Esophagus squamous epithelium (tissue), 4 donors: ENCODE data around the gene MSL3B.

Experiments used
- POLR2A ChIP-seq, 4 donors: fragments of 450-650 bp; IDR thresholded peaks; one replicate each; pipeline ENCODE4 v1.6.1; 2017; ENCODE audit warnings: antibody characterized with exemption in 4 of 4, mild to moderate bottlenecking in 4 of 4, moderate library complexity in 3 of 4
- TF ChIP-seq, protein P1 (sequence below), 6 experiments: fragments of 450-650 bp in 4 of 6; fragments of 200-600 bp in 2 of 6; sonication (generic) in 2 of 6; IDR thresholded peaks; one replicate each; pipeline ENCODE4 v1.5.1; 2016 to 2019; ENCODE audit warnings: antibody characterized with exemption in 6 of 6, mild to moderate bottlenecking in 4 of 6, moderate library complexity in 4 of 6

DNA sequence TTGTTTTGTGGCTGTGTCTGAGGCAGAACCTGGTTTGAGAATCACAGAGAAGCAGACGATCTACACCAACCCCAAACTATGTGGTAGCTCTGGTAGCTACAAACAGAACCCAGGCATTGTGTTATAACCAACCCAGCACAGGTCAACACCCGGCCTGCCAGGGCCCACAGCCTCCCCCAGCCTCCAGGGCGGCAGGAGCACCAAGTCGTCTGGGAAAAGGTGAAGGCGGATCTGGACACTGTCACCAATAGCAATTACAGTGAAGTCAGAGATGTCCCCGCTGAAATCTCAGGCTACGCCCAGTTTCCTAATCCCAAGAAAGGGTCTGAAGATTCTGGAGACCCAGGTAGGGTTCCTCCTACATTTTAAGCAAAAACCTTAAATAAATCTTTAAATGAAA is 17.4 kb downstream of the MSL3B start:
- TF ChIP-seq POLR2A (IDR thresholded peaks at IDR 0.05): no peak
- TF ChIP-seq, protein P1, sequence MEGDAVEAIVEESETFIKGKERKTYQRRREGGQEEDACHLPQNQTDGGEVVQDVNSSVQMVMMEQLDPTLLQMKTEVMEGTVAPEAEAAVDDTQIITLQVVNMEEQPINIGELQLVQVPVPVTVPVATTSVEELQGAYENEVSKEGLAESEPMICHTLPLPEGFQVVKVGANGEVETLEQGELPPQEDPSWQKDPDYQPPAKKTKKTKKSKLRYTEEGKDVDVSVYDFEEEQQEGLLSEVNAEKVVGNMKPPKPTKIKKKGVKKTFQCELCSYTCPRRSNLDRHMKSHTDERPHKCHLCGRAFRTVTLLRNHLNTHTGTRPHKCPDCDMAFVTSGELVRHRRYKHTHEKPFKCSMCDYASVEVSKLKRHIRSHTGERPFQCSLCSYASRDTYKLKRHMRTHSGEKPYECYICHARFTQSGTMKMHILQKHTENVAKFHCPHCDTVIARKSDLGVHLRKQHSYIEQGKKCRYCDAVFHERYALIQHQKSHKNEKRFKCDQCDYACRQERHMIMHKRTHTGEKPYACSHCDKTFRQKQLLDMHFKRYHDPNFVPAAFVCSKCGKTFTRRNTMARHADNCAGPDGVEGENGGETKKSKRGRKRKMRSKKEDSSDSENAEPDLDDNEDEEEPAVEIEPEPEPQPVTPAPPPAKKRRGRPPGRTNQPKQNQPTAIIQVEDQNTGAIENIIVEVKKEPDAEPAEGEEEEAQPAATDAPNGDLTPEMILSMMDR (IDR thresholded peaks at IDR 0.05): no peak
